ENCODE measurements around the gene CDYL.

GRCh38 chr6:4780360-4780812 lies 4.2 kb downstream of the CDYL start:
- TF ChIP-seq CTCF (IDR thresholded peaks at IDR 0.05) (no peak), POLR2A (IDR thresholded peaks at IDR 0.05) (no peak)

Measured in lower leg skin (tissue), 3 donors.